ENCODE data around the gene SRGAP1.

GRCh38 chr12:64085996-64086395 is 241.5 kb downstream of the SRGAP1 start:
- TF ChIP-seq, protein P1, sequence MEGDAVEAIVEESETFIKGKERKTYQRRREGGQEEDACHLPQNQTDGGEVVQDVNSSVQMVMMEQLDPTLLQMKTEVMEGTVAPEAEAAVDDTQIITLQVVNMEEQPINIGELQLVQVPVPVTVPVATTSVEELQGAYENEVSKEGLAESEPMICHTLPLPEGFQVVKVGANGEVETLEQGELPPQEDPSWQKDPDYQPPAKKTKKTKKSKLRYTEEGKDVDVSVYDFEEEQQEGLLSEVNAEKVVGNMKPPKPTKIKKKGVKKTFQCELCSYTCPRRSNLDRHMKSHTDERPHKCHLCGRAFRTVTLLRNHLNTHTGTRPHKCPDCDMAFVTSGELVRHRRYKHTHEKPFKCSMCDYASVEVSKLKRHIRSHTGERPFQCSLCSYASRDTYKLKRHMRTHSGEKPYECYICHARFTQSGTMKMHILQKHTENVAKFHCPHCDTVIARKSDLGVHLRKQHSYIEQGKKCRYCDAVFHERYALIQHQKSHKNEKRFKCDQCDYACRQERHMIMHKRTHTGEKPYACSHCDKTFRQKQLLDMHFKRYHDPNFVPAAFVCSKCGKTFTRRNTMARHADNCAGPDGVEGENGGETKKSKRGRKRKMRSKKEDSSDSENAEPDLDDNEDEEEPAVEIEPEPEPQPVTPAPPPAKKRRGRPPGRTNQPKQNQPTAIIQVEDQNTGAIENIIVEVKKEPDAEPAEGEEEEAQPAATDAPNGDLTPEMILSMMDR (conservative IDR thresholded peaks at IDR 0.05; ENCODE audit: low read depth, low read length) = no peak
- no peak for TF ChIP-seq POLR2A (IDR thresholded peaks at IDR 0.05; ENCODE audit: low read depth, low read length)
- TF ChIP-seq MXI1 (IDR thresholded peaks at IDR 0.05; ENCODE audit: borderline replicate concordance, low read depth, low read length) = no peak
- TF ChIP-seq MAZ (IDR thresholded peaks at IDR 0.05; ENCODE audit: borderline replicate concordance, low read depth, low read length) = no peak
